Karpas-422 (cell line): ENCODE data around the gene SI. TPM values are rescaled to one million over a fixed set of nuclear protein-coding genes. Genes with fewer than 3 reads are reported as not detected.

ENCODE experiments used
- DNase-seq: peaks from one replicate; pipeline ENCODE4 v3.0.0-alpha.2; 2015
- H2AFZ ChIP-seq: fragments of 200-600 bp; sonication (generic); 2 replicates; pipeline ENCODE4 v1.6.1; 2014; ENCODE audit warnings: antibody characterized with exemption, low read length, mixed read lengths
- H3K27ac ChIP-seq: fragments of 200-600 bp; sonication (generic); 2 replicates; pipeline ENCODE4 v1.5.1; 2014; ENCODE audit warnings: mild to moderate bottlenecking, low read length, moderate library complexity
- H3K27me3 ChIP-seq: fragments of 200-600 bp; sonication (generic); 2 replicates; pipeline ENCODE4 v1.6.1; 2014; ENCODE audit warnings: low read length, mixed read lengths
- H3K36me3 ChIP-seq: fragments of 200-600 bp; sonication (generic); 2 replicates; pipeline ENCODE4 v1.6.1; 2014; ENCODE audit warnings: low read length, mixed read lengths; ENCODE audit not compliant: insufficient read depth
- H3K4me1 ChIP-seq: fragments of 200-600 bp; sonication (generic); 2 replicates; pipeline ENCODE4 v1.6.1; 2014; ENCODE audit warnings: mild to moderate bottlenecking, low read length, mixed read lengths
- H3K4me2 ChIP-seq: fragments of 200-600 bp; sonication (generic); 2 replicates; pipeline ENCODE4 v1.6.1; 2014; ENCODE audit warnings: low read length, low read depth, mild to moderate bottlenecking; ENCODE audit not compliant: poor library complexity, severe bottlenecking
- H3K4me3 ChIP-seq: fragments of 200-600 bp; sonication (generic); 2 replicates; pipeline ENCODE4 v1.5.1; 2014; ENCODE audit warnings: mild to moderate bottlenecking, antibody characterized with exemption, low read length, mixed read lengths
- H3K79me2 ChIP-seq: fragments of 200-600 bp; sonication (generic); 2 replicates; pipeline ENCODE4 v1.6.1; 2014; ENCODE audit warnings: mild to moderate bottlenecking, low read length, mixed read lengths
- H3K9ac ChIP-seq: fragments of 200-600 bp; sonication (generic); 2 replicates; pipeline ENCODE4 v1.6.0; 2014; ENCODE audit warnings: low read length
- H3K9me2 ChIP-seq: fragments of 200-600 bp; sonication (generic), shearing (Covaris generic); replicated peaks from 2 replicates; pipeline ENCODE4 v1.6.0; 2014; ENCODE audit warnings: mild to moderate bottlenecking, low read length, moderate library complexity; ENCODE audit not compliant: insufficient read depth
- H3K9me3 ChIP-seq: fragments of 300-700, 200-600 bp; sonication (generic); 2 replicates; pipeline ENCODE4 v1.6.1; 2014; ENCODE audit warnings: low read length, mixed read lengths
- H4K20me1 ChIP-seq: fragments of 200-600 bp; sonication (generic); 2 replicates; pipeline ENCODE4 v1.6.1; 2014; ENCODE audit warnings: mild to moderate bottlenecking, antibody characterized with exemption, low read length, low read depth; ENCODE audit not compliant: insufficient read depth
- total RNA-seq: library from RNA; depleted of rRNA; stranded (reverse); fragments of >200 nt; shearing (Covaris generic); gene quantifications from 2 replicates; pipeline ENCODE4 v1.2.3, GENCODE V29; 2014; ENCODE audit warnings: low replicate concordance; rRNA removed

The SI gene
- not detected in 2 replicates for total RNA-seq

DNA sequence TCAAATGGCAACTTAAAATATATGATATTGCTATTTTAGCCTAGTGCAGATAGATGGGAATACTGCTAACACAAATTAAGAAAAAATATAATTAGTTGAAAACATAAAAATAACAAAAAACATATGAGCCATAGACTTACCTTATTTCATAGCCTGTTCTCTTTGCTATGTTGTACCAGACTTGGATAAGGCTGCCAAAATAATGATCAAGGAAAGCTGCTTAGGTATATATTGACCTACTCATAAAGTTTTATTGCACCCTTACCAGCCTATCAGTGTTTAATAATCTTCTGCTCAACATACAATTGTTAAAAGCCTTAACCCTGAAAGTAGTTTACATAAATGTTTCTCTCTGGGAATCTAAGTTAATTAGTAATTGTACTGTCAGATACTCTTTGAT, at the start of gene SI:
Gene SI (minus strand): TSS at position 204 of the 400 bp plus-strand sequence. CDS start 2,484 bp downstream, outside the sequence.
- H3K9me3 ChIP-seq, result peaks cover 29% of the 10 kb centered on the region
- no peak within 1 kb of the TSS for H2AFZ ChIP-seq
- no peaks in the 10 kb centered on the region for H3K79me2 ChIP-seq
- no peak within 1 kb of the TSS for H3K27ac ChIP-seq
- no peaks in the 10 kb centered on the region for H3K9me2 ChIP-seq
- no peak within 1 kb of the TSS for H3K4me2 ChIP-seq
- H3K4me1 ChIP-seq, result no peaks in the 10 kb centered on the region
- H3K9ac ChIP-seq, result no peak within 1 kb of the TSS
- no peaks in the 10 kb centered on the region for H4K20me1 ChIP-seq
- no peaks in the 10 kb centered on the region for H3K36me3 ChIP-seq
- H3K4me3 ChIP-seq, result no peak within 1 kb of the TSS
- no peaks in the 10 kb centered on the region for H3K27me3 ChIP-seq
- DNase-seq, result no peak

DNA sequence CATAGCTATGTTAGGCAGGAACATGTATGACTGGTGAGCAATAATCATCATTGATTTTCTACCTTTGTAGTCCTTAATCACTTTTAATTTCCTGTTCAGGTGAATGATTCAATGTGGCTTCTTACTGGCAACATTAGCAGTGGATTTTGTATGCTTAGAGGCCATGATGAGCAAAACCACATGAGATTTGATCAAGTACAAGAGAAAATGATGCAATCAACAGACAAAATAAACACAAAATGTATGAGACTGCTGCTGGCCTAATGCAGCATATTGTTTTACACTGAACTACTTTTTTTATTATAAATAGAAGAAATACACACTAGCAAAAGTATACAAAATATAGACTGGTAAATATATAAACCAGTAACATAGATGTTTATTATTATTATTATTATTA, 47.5 kb upstream of the SI start:
- Histone ChIP-seq H2AFZ (no peak overlapping the region), H3K27ac (no peak overlapping the region), H3K4me3 (no peak overlapping the region), H3K9me2 (no peaks in the 10 kb centered on the region), H4K20me1 (no peaks in the 10 kb centered on the region), H3K36me3 (no peaks in the 10 kb centered on the region), H3K9me3 (peaks cover 32% of the 10 kb centered on the region), H3K9ac (no peak overlapping the region), H3K4me2 (no peak overlapping the region), H3K4me1 (no peaks in the 10 kb centered on the region), H3K79me2 (no peaks in the 10 kb centered on the region), H3K27me3 (no peaks in the 10 kb centered on the region)
- no peak for DNase-seq

DNA sequence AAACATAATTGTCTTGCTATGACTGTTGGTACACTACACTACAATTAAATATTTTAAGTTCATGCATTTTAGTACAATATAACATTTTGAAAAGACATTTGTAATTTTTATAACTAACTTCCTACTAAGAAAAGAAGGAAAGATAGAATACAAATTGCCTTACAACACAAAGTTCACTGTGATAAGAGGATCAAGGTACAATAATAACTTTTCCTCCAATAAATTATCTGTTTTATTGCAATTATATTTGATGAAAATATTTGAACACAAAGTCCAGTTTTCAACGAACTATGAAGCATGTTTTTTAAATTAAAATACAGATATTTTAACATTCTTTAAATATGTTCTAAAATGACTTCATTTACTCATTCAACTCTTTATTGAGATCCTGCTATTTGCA, 33.1 kb upstream of the SI start:
- H3K4me2 ChIP-seq, result no peak overlapping the region
- no peaks in the 10 kb centered on the region for H3K79me2 ChIP-seq
- H2AFZ ChIP-seq, result no peak overlapping the region
- no peak for DNase-seq
- H3K9ac ChIP-seq, result no peak overlapping the region
- H3K4me1 ChIP-seq, result no peaks in the 10 kb centered on the region
- no peaks in the 10 kb centered on the region for H3K27me3 ChIP-seq
- no peaks in the 10 kb centered on the region for H4K20me1 ChIP-seq
- no peaks in the 10 kb centered on the region for H3K36me3 ChIP-seq
- H3K9me2 ChIP-seq, result no peaks in the 10 kb centered on the region
- peaks cover 24% of the 10 kb centered on the region; the same call in 1 of the 2 replicates for H3K9me3 ChIP-seq
- H3K4me3 ChIP-seq, result no peak overlapping the region
- H3K27ac ChIP-seq, result no peak overlapping the region

DNA sequence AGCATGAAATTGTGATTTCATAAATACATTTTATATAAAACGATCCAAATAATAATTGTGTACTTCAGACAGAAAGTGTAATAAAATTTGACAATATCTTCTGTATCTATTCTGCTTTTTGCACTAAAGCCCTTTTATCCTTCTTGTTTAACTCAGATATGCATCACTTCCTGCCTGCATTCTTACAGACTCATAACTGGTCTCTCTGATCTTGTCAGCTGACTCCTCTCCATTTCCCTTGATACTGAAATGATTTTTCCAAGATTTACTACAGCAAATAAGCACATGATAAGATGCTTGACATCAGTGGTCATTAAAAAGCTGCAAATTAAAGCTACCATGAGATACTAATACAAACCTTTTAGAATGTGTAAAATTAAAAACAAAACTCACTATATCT, 25.3 kb upstream of the SI start:
- no peaks in the 10 kb centered on the region for H3K27me3 ChIP-seq
- H3K79me2 ChIP-seq, result no peaks in the 10 kb centered on the region
- H3K9me2 ChIP-seq, result no peaks in the 10 kb centered on the region
- no peak overlapping the region for H3K27ac ChIP-seq
- H3K36me3 ChIP-seq, result no peaks in the 10 kb centered on the region
- H3K4me1 ChIP-seq, result no peaks in the 10 kb centered on the region
- no peak overlapping the region for H3K4me2 ChIP-seq
- no peak overlapping the region for H3K9ac ChIP-seq
- no peak overlapping the region for H2AFZ ChIP-seq
- H3K4me3 ChIP-seq, result no peak overlapping the region
- H4K20me1 ChIP-seq, result no peaks in the 10 kb centered on the region
- peaks cover 29% of the 10 kb centered on the region for H3K9me3 ChIP-seq
- DNase-seq, result no peak

DNA sequence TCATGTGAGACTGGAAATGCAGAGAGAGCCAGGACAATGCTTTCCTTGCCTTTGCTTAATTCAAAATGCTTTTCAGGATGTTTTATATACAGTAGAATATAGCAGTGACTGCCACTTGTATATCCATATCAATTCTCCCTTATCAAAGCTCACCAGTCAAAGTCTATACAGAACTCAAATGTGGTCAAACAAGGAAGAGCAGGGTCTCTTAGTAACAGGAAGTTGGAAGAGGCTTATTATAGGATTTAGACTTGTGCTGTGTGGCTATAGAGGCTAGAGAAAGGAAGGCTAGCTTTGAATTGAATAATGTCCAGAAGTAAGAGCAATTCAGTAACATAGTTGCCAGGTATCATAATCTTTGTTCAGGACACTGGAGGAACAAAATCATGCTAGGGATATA, 4.4 kb upstream of the SI start:
- Histone ChIP-seq H2AFZ (no peak overlapping the region), H3K9ac (no peak overlapping the region), H3K4me2 (no peak overlapping the region), H3K9me2 (no peaks in the 10 kb centered on the region), H3K4me1 (no peaks in the 10 kb centered on the region), H3K27me3 (no peaks in the 10 kb centered on the region), H3K79me2 (no peaks in the 10 kb centered on the region), H3K4me3 (no peak overlapping the region), H3K9me3 (peaks cover 24% of the 10 kb centered on the region), H3K27ac (no peak overlapping the region), H3K36me3 (no peaks in the 10 kb centered on the region), H4K20me1 (no peaks in the 10 kb centered on the region)
- no peak for DNase-seq

DNA sequence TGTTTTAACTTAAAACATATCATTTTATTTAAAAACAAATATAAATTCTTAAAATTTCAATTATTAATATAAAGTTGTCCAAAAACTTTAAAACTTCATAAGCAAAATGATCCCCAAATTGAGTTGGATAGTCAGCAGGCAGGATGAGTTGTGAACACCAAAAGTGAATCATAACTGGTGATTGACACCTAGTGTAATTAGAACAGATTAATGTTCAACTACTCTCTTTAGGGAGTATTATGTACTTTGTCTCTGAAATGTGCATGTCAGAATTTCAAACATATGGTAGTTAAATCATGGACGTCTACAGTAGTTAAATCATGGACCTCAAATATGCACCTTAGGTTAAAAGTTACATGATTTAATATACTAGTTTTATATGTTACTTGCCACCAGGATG, 2.9 kb upstream of the SI start:
- no peaks in the 10 kb centered on the region for H3K9me2 ChIP-seq
- no peaks in the 10 kb centered on the region for H3K27me3 ChIP-seq
- no peak overlapping the region for H3K4me3 ChIP-seq
- no peak overlapping the region for H2AFZ ChIP-seq
- DNase-seq, result no peak
- no peaks in the 10 kb centered on the region for H3K79me2 ChIP-seq
- H4K20me1 ChIP-seq, result no peaks in the 10 kb centered on the region
- no peak overlapping the region for H3K9ac ChIP-seq
- no peaks in the 10 kb centered on the region for H3K4me1 ChIP-seq
- H3K9me3 ChIP-seq, result peaks cover 28% of the 10 kb centered on the region
- no peak overlapping the region for H3K4me2 ChIP-seq
- no peaks in the 10 kb centered on the region for H3K36me3 ChIP-seq
- H3K27ac ChIP-seq, result no peak overlapping the region

DNA sequence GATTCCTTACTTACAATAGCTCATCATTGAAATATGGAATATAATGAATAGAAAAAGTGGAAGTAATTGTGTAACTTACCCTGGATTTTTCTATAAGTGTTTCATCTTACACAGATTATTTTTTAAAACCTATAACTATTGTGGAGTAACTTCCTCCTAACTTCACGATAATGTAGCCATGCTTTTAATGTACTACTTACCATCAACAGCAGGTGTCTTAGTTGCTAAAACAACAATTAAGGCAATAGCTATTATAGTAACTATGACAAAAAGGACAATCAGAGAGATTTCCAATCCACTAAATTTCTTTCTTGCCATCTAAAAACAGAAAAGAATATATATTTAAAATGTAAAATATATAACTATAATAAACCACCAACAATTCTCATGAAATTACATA, 2.6 kb downstream of the SI start:
- Histone ChIP-seq H3K4me3 (no peak overlapping the region), H3K4me2 (no peak overlapping the region), H3K27ac (no peak overlapping the region), H3K27me3 (no peaks in the 10 kb centered on the region), H3K36me3 (no peaks in the 10 kb centered on the region), H3K9ac (no peak overlapping the region), H3K79me2 (no peaks in the 10 kb centered on the region), H2AFZ (no peak overlapping the region), H3K9me2 (no peaks in the 10 kb centered on the region), H3K9me3 (peaks cover 27% of the 10 kb centered on the region; the same call in 1 of the 2 replicates), H3K4me1 (no peaks in the 10 kb centered on the region), H4K20me1 (no peaks in the 10 kb centered on the region)
- DNase-seq, result no peak

DNA sequence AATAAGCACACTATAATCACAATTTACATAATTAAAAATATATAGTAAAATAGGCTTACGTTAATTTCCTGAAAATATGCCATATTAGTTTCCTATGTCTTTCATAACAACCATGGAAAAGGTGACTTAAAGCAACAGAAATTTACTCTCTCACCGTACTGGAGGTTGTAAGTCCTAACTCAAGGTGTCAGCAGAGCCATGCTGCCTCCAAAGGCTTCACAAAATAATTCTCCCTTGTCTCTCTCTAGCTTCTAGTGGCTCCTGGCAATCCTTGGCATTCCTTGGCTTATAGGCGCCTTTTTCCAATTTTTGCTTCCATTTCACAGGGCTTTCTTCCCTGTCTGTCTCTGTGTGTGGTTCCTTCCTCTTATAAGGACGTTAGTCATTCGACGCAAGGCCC, 7.6 kb downstream of the SI start:
- no peak overlapping the region for H2AFZ ChIP-seq
- no peak overlapping the region for H3K4me3 ChIP-seq
- no peak overlapping the region for H3K27ac ChIP-seq
- H3K9me3 ChIP-seq, result peaks cover 12% of the 10 kb centered on the region; the same call in 1 of the 2 replicates
- no peak overlapping the region for H3K4me2 ChIP-seq
- no peaks in the 10 kb centered on the region for H3K4me1 ChIP-seq
- no peaks in the 10 kb centered on the region for H3K27me3 ChIP-seq
- H3K9ac ChIP-seq, result no peak overlapping the region
- H3K9me2 ChIP-seq, result no peaks in the 10 kb centered on the region
- DNase-seq, result no peak
- H3K36me3 ChIP-seq, result no peaks in the 10 kb centered on the region
- no peaks in the 10 kb centered on the region for H3K79me2 ChIP-seq
- H4K20me1 ChIP-seq, result no peaks in the 10 kb centered on the region

DNA sequence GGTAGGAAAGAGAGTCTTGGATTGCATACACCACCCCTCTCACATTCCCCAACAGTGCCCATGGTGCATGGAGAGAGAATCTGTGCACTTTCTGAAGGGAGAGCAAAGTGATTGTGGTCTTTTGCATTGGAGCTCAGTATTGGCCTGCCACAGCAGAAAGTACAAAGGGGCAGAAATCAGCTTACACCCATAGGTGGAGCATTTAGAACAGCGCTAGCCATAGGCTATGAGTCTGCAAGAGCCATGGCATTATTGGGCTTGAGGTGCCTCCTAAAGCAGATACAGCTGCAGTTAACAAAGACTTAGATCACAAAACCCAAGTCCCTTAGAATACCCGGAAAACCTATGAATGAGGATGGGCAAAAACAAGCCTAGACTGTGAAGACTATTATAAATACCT, 21.8 kb downstream of the SI start:
- Histone ChIP-seq H3K79me2 (no peaks in the 10 kb centered on the region), H4K20me1 (no peaks in the 10 kb centered on the region), H3K36me3 (no peaks in the 10 kb centered on the region), H3K4me1 (no peaks in the 10 kb centered on the region), H3K9ac (no peak overlapping the region), H3K4me3 (no peak overlapping the region), H3K9me3 (peaks cover 39% of the 10 kb centered on the region), H3K27me3 (no peaks in the 10 kb centered on the region), H3K4me2 (no peak overlapping the region), H3K9me2 (no peaks in the 10 kb centered on the region), H2AFZ (no peak overlapping the region), H3K27ac (no peak overlapping the region)
- no peak for DNase-seq
